ENCODE data around the gene EVC.

EVC gene

GRCh38 chr4:5793514-5793913 is 82.5 kb downstream of the EVC start:
- Mint-ChIP-seq H3K4me1 (ENCODE audit: low read depth) (no peaks in the 10 kb centered on the region), H3K27me3 (peaks cover 3% of the 10 kb centered on the region), H3K9me3 (peaks cover 7% of the 10 kb centered on the region), H3K4me3 (no peak overlapping the region), H3K36me3 (ENCODE audit: low read depth) (no peaks in the 10 kb centered on the region), H3K27ac (no peak overlapping the region)

GRCh38 chr4:5795580-5795979 is 84.6 kb downstream of the EVC start:
- no peaks in the 10 kb centered on the region for H3K4me1 Mint-ChIP-seq (ENCODE audit: low read depth)

GRCh38 chr4:5796976-5797375 is 86.0 kb downstream of the EVC start:
- no peaks in the 10 kb centered on the region for H3K4me1 Mint-ChIP-seq (ENCODE audit: low read depth)
- no peaks in the 10 kb centered on the region for H3K36me3 Mint-ChIP-seq (ENCODE audit: low read depth)
- H3K9me3 Mint-ChIP-seq = peaks cover 7% of the 10 kb centered on the region
- H3K27me3 Mint-ChIP-seq = peaks cover 3% of the 10 kb centered on the region
- H3K4me3 Mint-ChIP-seq = no peak overlapping the region
- H3K27ac Mint-ChIP-seq = no peak overlapping the region

More at GRCh38 chr4:5795580-5795979, 84.6 kb downstream of the EVC start:
- peaks cover 3% of the 10 kb centered on the region for H3K27me3 Mint-ChIP-seq
- H3K4me3 Mint-ChIP-seq = no peak overlapping the region
- H3K27ac Mint-ChIP-seq = no peak overlapping the region
- H3K9me3 Mint-ChIP-seq = peaks cover 7% of the 10 kb centered on the region
- H3K36me3 Mint-ChIP-seq (ENCODE audit: low read depth) = no peaks in the 10 kb centered on the region

GRCh38 chr4:5797866-5798265 is 86.9 kb downstream of the EVC start:
- no peak overlapping the region for H3K4me3 Mint-ChIP-seq
- H3K36me3 Mint-ChIP-seq (ENCODE audit: low read depth) = no peaks in the 10 kb centered on the region
- H3K4me1 Mint-ChIP-seq (ENCODE audit: low read depth) = no peaks in the 10 kb centered on the region
- no peak overlapping the region for H3K27ac Mint-ChIP-seq
- H3K27me3 Mint-ChIP-seq = peaks cover 3% of the 10 kb centered on the region
- H3K9me3 Mint-ChIP-seq = peaks cover 7% of the 10 kb centered on the region

GRCh38 chr4:5798462-5798861 is 87.5 kb downstream of the EVC start:
- H3K4me3 Mint-ChIP-seq = no peak overlapping the region
- no peaks in the 10 kb centered on the region for H3K4me1 Mint-ChIP-seq (ENCODE audit: low read depth)
- no peaks in the 10 kb centered on the region for H3K36me3 Mint-ChIP-seq (ENCODE audit: low read depth)
- peaks cover 7% of the 10 kb centered on the region for H3K9me3 Mint-ChIP-seq
- H3K27ac Mint-ChIP-seq = no peak overlapping the region
- peaks cover 3% of the 10 kb centered on the region for H3K27me3 Mint-ChIP-seq

- peaks cover 7% of the 10 kb centered on the region for H3K9me3 Mint-ChIP-seq
- no peaks in the 10 kb centered on the region for H3K36me3 Mint-ChIP-seq (ENCODE audit: low read depth)
- no peak overlapping the region for H3K27ac Mint-ChIP-seq
- H3K4me3 Mint-ChIP-seq = no peak overlapping the region
- H3K27me3 Mint-ChIP-seq = peaks cover 3% of the 10 kb centered on the region
- no peaks in the 10 kb centered on the region for H3K4me1 Mint-ChIP-seq (ENCODE audit: low read depth)
These were observed 87.9 kb downstream of the EVC start for GRCh38 chr4:5798946-5799345.

GRCh38 chr4:5799406-5799805 is 88.4 kb downstream of the EVC start:
- no peak overlapping the region for H3K27ac Mint-ChIP-seq
- peaks cover 7% of the 10 kb centered on the region for H3K9me3 Mint-ChIP-seq
- no peaks in the 10 kb centered on the region for H3K4me1 Mint-ChIP-seq (ENCODE audit: low read depth)

GRCh38 chr4:5800496-5800895 is 89.5 kb downstream of the EVC start:
- H3K36me3 Mint-ChIP-seq (ENCODE audit: low read depth) = no peaks in the 10 kb centered on the region
- no peaks in the 10 kb centered on the region for H3K4me1 Mint-ChIP-seq (ENCODE audit: low read depth)
- no peak overlapping the region for H3K4me3 Mint-ChIP-seq
- H3K27me3 Mint-ChIP-seq = peaks cover 3% of the 10 kb centered on the region
- H3K9me3 Mint-ChIP-seq = peaks cover 4% of the 10 kb centered on the region
- H3K27ac Mint-ChIP-seq = no peak overlapping the region

More at GRCh38 chr4:5799406-5799805, 88.4 kb downstream of the EVC start:
- Mint-ChIP-seq H3K27me3 (peaks cover 3% of the 10 kb centered on the region), H3K36me3 (ENCODE audit: low read depth) (no peaks in the 10 kb centered on the region), H3K4me3 (no peak overlapping the region)

- no peaks in the 10 kb centered on the region for H3K36me3 Mint-ChIP-seq (ENCODE audit: low read depth)
- no peaks in the 10 kb centered on the region for H3K9me3 Mint-ChIP-seq
- no peaks in the 10 kb centered on the region for H3K4me1 Mint-ChIP-seq (ENCODE audit: low read depth)
- H3K4me3 Mint-ChIP-seq = no peak overlapping the region
- no peak overlapping the region for H3K27ac Mint-ChIP-seq
- H3K27me3 Mint-ChIP-seq = peaks cover 3% of the 10 kb centered on the region
These were observed 90.7 kb downstream of the EVC start for GRCh38 chr4:5801696-5802095.

- Mint-ChIP-seq H3K27me3 (peaks cover 1% of the 10 kb centered on the region), H3K36me3 (ENCODE audit: low read depth) (no peaks in the 10 kb centered on the region), H3K4me1 (ENCODE audit: low read depth) (no peaks in the 10 kb centered on the region), H3K27ac (no peak overlapping the region), H3K4me3 (no peak overlapping the region), H3K9me3 (no peaks in the 10 kb centered on the region)
These were observed 91.6 kb downstream of the EVC start for GRCh38 chr4:5802565-5802964.

- Mint-ChIP-seq H3K27ac (no peak overlapping the region), H3K4me3 (no peak overlapping the region), H3K27me3 (no peaks in the 10 kb centered on the region), H3K36me3 (ENCODE audit: low read depth) (no peaks in the 10 kb centered on the region), H3K4me1 (ENCODE audit: low read depth) (no peaks in the 10 kb centered on the region), H3K9me3 (no peaks in the 10 kb centered on the region)
These were observed 93.7 kb downstream of the EVC start for GRCh38 chr4:5804656-5805055.

- H3K4me1 Mint-ChIP-seq (ENCODE audit: low read depth) = no peaks in the 10 kb centered on the region
- H3K9me3 Mint-ChIP-seq = no peaks in the 10 kb centered on the region
- H3K36me3 Mint-ChIP-seq (ENCODE audit: low read depth) = no peaks in the 10 kb centered on the region
- H3K27me3 Mint-ChIP-seq = no peaks in the 10 kb centered on the region
- H3K4me3 Mint-ChIP-seq = no peak overlapping the region
- H3K27ac Mint-ChIP-seq = no peak overlapping the region
These were observed 94.3 kb downstream of the EVC start for GRCh38 chr4:5805270-5805669.

- Mint-ChIP-seq H3K9me3 (no peaks in the 10 kb centered on the region), H3K36me3 (ENCODE audit: low read depth) (no peaks in the 10 kb centered on the region), H3K4me1 (ENCODE audit: low read depth) (no peaks in the 10 kb centered on the region), H3K27ac (no peak overlapping the region), H3K4me3 (no peak overlapping the region), H3K27me3 (no peaks in the 10 kb centered on the region)
These were observed 97.2 kb downstream of the EVC start for GRCh38 chr4:5808081-5808741.

GRCh38 chr4:5809216-5809776 is 98.3 kb downstream of the EVC start:
- Mint-ChIP-seq H3K36me3 (ENCODE audit: low read depth) (no peaks in the 10 kb centered on the region), H3K27ac (no peak overlapping the region), H3K27me3 (no peaks in the 10 kb centered on the region), H3K4me3 (no peak overlapping the region), H3K4me1 (ENCODE audit: low read depth) (no peaks in the 10 kb centered on the region), H3K9me3 (no peaks in the 10 kb centered on the region)

- Mint-ChIP-seq H3K27ac (no peak overlapping the region), H3K4me3 (no peak overlapping the region), H3K4me1 (ENCODE audit: low read depth) (no peaks in the 10 kb centered on the region), H3K36me3 (ENCODE audit: low read depth) (no peaks in the 10 kb centered on the region), H3K27me3 (no peaks in the 10 kb centered on the region), H3K9me3 (no peaks in the 10 kb centered on the region)
These were observed 99.2 kb downstream of the EVC start for GRCh38 chr4:5810151-5810550.

Measured in stimulated activated naive CD8-positive, alpha-beta T cell treated with anti-CD3 and anti-CD28 coated beads, Interleukin-15, Interleukin-2, amounts not matched to agents 100 ng/mL and 50 ng/mL, for 24 hours (primary cell).